Effector CD4-positive, alpha-beta T cell (primary cell): ENCODE measurements around the gene MAFG.

Source experiments
- DNase-seq: peaks from one replicate; pipeline ENCODE4 v3.0.0-alpha.2; 2020

The MAFG gene

GRCh38 chr17:81908793-81909192 is 18.7 kb downstream of the MAFG start:
- DNase-seq = no peak

- no peak for DNase-seq
Measured at GRCh38 chr17:81907219-81908145, 20.1 kb downstream of the MAFG start.

- DNase-seq = no peak
Measured at GRCh38 chr17:81906476-81907218, 20.9 kb downstream of the MAFG start.

GRCh38 chr17:81905993-81906392 is 21.5 kb downstream of the MAFG start:
- DNase-seq = no peak

- DNase-seq = no peak
Measured at GRCh38 chr17:81905424-81905875, 22.1 kb downstream of the MAFG start.

GRCh38 chr17:81904600-81905423 is 22.7 kb downstream of the MAFG start:
- DNase-seq = no peak

- DNase-seq = no peak
Measured at GRCh38 chr17:81903896-81904599, 23.5 kb downstream of the MAFG start.

- DNase-seq = no peak
Measured at GRCh38 chr17:81903415-81903831, 24.1 kb downstream of the MAFG start.

- DNase-seq = no peak
Measured at GRCh38 chr17:81902653-81903414, 24.7 kb downstream of the MAFG start.

GRCh38 chr17:81902023-81902652 is 25.4 kb downstream of the MAFG start, which contains the start of gene NPB:
NPB (plus strand) TSS chr17:81902238; CDS start chr17:81902278, 40 bp downstream.
- DNase-seq = no peak

- no peak for DNase-seq
Measured at GRCh38 chr17:81901167-81902022, 26.1 kb downstream of the MAFG start.

- DNase-seq = no peak
Measured at GRCh38 chr17:81900181-81900820, 27.2 kb downstream of the MAFG start.

GRCh38 chr17:81899514-81900166 is 27.9 kb downstream of the MAFG start:
- no peak for DNase-seq

- no peak for DNase-seq
Measured at GRCh38 chr17:81898885-81899284, 28.6 kb downstream of the MAFG start.

GRCh38 chr17:81898029-81898866 is 29.3 kb downstream of the MAFG start:
- DNase-seq = no peak

- DNase-seq = no peak
Measured at GRCh38 chr17:81895400-81895799, 32.1 kb downstream of the MAFG start.

GRCh38 chr17:81891303-81891552 is 36.3 kb downstream of the MAFG start:
- no peak for DNase-seq
